A549 (cell line): ENCODE data around the gene MRPS6.

Experiments used
- EP300 ChIP-seq, 2 experiments: fragments of >200 bp; sonication (Bioruptor Twin); formaldehyde crosslinking; IDR thresholded peaks; 2 replicates in 1 of 2; 3 replicates in 1 of 2; pipeline ENCODE4 v1.6.1; 2016 to 2017
- ESRRA ChIP-seq: fragments of 150-350 bp; IDR thresholded peaks from 2 replicates; pipeline ENCODE4 v1.6.1; 2014; ENCODE audit warnings: mild to moderate bottlenecking, low read length, borderline replicate concordance
- HMGXB4 ChIP-seq: fragments of 250-450 bp; sonication (Bioruptor Pico); IDR thresholded peaks from 2 replicates; pipeline ENCODE4 v1.5.0; 2021; ENCODE audit warnings: mild to moderate bottlenecking, moderate library complexity, borderline replicate concordance
- JUN ChIP-seq, 2 experiments: fragments of >200 bp; sonication (Bioruptor Twin); formaldehyde crosslinking; IDR thresholded peaks; 2 replicates in 1 of 2; 3 replicates in 1 of 2; pipeline ENCODE4 v1.6.1; 2016 to 2017
- KDM1A ChIP-seq: fragments of 200-600 bp; sonication (generic); IDR thresholded peaks from 2 replicates; pipeline ENCODE4 v1.6.1; 2016; ENCODE audit warnings: low read depth, mild to moderate bottlenecking
- MAZ ChIP-seq: fragments of 150-350 bp; IDR thresholded peaks from 2 replicates; pipeline ENCODE4 v1.6.1; 2014; ENCODE audit warnings: antibody characterized with exemption, low read depth, low read length, borderline replicate concordance
- PHF8 ChIP-seq: fragments of 200-600 bp; sonication (generic); IDR thresholded peaks from 2 replicates; pipeline ENCODE4 v1.6.1; 2016; ENCODE audit warnings: low read depth, mild to moderate bottlenecking, antibody characterized with exemption, moderate library complexity, borderline replicate concordance
- POLR2A ChIP-seq: IDR thresholded peaks from 2 replicates; pipeline ENCODE4 v1.6.1; 2012; ENCODE audit warnings: mild to moderate bottlenecking, low read length
- RAD21 ChIP-seq, 2 experiments: fragments of >200 bp in 1 of 2; sonication (Bioruptor Twin) in 1 of 2; formaldehyde crosslinking in 1 of 2; IDR thresholded peaks in 1 of 2; conservative IDR thresholded peaks in 1 of 2; 2 replicates in 1 of 2; 3 replicates in 1 of 2; pipeline ENCODE4 v1.6.1; 2012 to 2018; ENCODE audit warnings: inconsistent platforms in 1 of 2
- SMC3 ChIP-seq: fragments of >200 bp; sonication (Bioruptor Twin); formaldehyde crosslinking; IDR thresholded peaks from 3 replicates; pipeline ENCODE4 v1.6.1; 2018; ENCODE audit warnings: inconsistent platforms
- USF2 ChIP-seq: fragments of 450-650 bp; IDR thresholded peaks from 2 replicates; pipeline ENCODE4 v1.6.1; 2014; ENCODE audit warnings: antibody characterized with exemption
- TF ChIP-seq, protein P1 (sequence below): fragments of >200 bp; sonication (Bioruptor Twin); formaldehyde crosslinking; IDR thresholded peaks from 3 replicates; pipeline ENCODE4 v1.5.1; 2016
- TF ChIP-seq, protein P2 (sequence below): fragments of 200-600 bp; sonication (generic); IDR thresholded peaks from 2 replicates; pipeline ENCODE4 v1.6.1; 2016; ENCODE audit warnings: antibody characterized with exemption, mild to moderate bottlenecking, moderate library complexity

DNA sequence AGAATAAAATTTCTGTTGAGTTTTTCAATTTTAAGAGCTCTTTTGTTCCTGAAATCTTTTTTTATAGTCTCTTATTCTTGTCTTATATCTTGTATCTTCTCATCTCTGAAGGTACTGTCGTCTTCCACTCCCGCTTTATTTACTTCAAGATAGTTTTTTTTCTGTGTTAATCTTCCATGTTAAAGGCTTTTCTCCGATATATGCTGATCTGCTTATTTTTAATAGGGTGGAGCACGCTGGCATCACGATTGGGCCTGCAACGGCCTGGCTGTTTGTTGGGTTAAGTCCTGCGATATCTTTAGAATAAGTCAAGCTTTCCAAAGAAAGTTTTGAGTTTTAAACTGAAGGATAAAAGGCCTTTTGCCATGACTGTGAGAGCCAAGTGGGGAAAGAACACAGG, 35.7 kb downstream of the MRPS6 start:
- TF ChIP-seq, protein P1, sequence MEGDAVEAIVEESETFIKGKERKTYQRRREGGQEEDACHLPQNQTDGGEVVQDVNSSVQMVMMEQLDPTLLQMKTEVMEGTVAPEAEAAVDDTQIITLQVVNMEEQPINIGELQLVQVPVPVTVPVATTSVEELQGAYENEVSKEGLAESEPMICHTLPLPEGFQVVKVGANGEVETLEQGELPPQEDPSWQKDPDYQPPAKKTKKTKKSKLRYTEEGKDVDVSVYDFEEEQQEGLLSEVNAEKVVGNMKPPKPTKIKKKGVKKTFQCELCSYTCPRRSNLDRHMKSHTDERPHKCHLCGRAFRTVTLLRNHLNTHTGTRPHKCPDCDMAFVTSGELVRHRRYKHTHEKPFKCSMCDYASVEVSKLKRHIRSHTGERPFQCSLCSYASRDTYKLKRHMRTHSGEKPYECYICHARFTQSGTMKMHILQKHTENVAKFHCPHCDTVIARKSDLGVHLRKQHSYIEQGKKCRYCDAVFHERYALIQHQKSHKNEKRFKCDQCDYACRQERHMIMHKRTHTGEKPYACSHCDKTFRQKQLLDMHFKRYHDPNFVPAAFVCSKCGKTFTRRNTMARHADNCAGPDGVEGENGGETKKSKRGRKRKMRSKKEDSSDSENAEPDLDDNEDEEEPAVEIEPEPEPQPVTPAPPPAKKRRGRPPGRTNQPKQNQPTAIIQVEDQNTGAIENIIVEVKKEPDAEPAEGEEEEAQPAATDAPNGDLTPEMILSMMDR = no peak
- TF ChIP-seq RAD21 (conservative IDR thresholded peaks at IDR 0.05 in 1 of 2, IDR thresholded peaks at IDR 0.05 in 1 of 2) (no peak), EP300 (IDR thresholded peaks at IDR 0.05) (no peak), SMC3 (no peak), POLR2A (no peak), HMGXB4 (no peak), MAZ (no peak), PHF8 (no peak), USF2 (no peak), JUN (IDR thresholded peaks at IDR 0.05) (no peak), ESRRA (no peak), KDM1A (no peak)
- TF ChIP-seq, protein P2, sequence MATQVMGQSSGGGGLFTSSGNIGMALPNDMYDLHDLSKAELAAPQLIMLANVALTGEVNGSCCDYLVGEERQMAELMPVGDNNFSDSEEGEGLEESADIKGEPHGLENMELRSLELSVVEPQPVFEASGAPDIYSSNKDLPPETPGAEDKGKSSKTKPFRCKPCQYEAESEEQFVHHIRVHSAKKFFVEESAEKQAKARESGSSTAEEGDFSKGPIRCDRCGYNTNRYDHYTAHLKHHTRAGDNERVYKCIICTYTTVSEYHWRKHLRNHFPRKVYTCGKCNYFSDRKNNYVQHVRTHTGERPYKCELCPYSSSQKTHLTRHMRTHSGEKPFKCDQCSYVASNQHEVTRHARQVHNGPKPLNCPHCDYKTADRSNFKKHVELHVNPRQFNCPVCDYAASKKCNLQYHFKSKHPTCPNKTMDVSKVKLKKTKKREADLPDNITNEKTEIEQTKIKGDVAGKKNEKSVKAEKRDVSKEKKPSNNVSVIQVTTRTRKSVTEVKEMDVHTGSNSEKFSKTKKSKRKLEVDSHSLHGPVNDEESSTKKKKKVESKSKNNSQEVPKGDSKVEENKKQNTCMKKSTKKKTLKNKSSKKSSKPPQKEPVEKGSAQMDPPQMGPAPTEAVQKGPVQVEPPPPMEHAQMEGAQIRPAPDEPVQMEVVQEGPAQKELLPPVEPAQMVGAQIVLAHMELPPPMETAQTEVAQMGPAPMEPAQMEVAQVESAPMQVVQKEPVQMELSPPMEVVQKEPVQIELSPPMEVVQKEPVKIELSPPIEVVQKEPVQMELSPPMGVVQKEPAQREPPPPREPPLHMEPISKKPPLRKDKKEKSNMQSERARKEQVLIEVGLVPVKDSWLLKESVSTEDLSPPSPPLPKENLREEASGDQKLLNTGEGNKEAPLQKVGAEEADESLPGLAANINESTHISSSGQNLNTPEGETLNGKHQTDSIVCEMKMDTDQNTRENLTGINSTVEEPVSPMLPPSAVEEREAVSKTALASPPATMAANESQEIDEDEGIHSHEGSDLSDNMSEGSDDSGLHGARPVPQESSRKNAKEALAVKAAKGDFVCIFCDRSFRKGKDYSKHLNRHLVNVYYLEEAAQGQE = no peak
